Neural cell (in vitro differentiated cells): ENCODE data around the gene SLC17A7. TPM values are rescaled to one million over a fixed set of nuclear protein-coding genes. Genes with fewer than 3 reads are reported as not detected.

Source experiments
- H2AFZ ChIP-seq: fragments of 200-600, 300-800 bp; sonication (generic), shearing (Covaris generic); 2 replicates; pipeline ENCODE4 v1.6.0; 2014; ENCODE audit warnings: low read depth, mild to moderate bottlenecking, antibody characterized with exemption, low read length, moderate library complexity
- H3F3A ChIP-seq: fragments of 200-600 bp; shearing (Covaris generic); 2 replicates; pipeline ENCODE4 v1.6.1; 2016; ENCODE audit warnings: mild to moderate bottlenecking, moderate library complexity, mixed read lengths, antibody characterized with exemption, low read length; ENCODE audit not compliant: insufficient read depth, poor library complexity, severe bottlenecking
- H3K27ac ChIP-seq: fragments of 200-600, 300-800 bp; sonication (generic), shearing (Covaris generic); 2 replicates; pipeline ENCODE4 v1.5.1; 2014; ENCODE audit warnings: mild to moderate bottlenecking, low read length, moderate library complexity
- H3K27me3 ChIP-seq: fragments of 300-800, 200-600 bp; sonication (generic), shearing (Covaris generic); 2 replicates; pipeline ENCODE4 v1.6.0; 2014; ENCODE audit warnings: mild to moderate bottlenecking, low read depth, low read length, moderate library complexity; ENCODE audit not compliant: insufficient read depth
- H3K36me3 ChIP-seq: fragments of 300-800, 200-600 bp; sonication (generic), shearing (Covaris generic); 2 replicates; pipeline ENCODE4 v1.5.1; 2014; ENCODE audit warnings: mild to moderate bottlenecking, antibody characterized with exemption, low read length, moderate library complexity; ENCODE audit not compliant: insufficient read depth
- H3K4me2 ChIP-seq: fragments of 300-800, 200-600 bp; sonication (generic), shearing (Covaris generic); 2 replicates; pipeline ENCODE4 v1.6.0; 2014; ENCODE audit warnings: mild to moderate bottlenecking, low read length
- H3K4me3 ChIP-seq: fragments of 300-800, 200-600 bp; sonication (generic), shearing (Covaris generic); 2 replicates; pipeline ENCODE4 v1.5.1; 2014; ENCODE audit warnings: mild to moderate bottlenecking, low read length, moderate library complexity
- H3K79me2 ChIP-seq: fragments of 200-600 bp; shearing (Covaris generic); replicated peaks from 2 replicates; pipeline ENCODE4 v1.6.0; 2014; ENCODE audit warnings: mild to moderate bottlenecking, low read length, moderate library complexity; ENCODE audit not compliant: insufficient read depth
- H3K9ac ChIP-seq: fragments of 300-800, 200-600 bp; sonication (generic), shearing (Covaris generic); 2 replicates; pipeline ENCODE4 v1.6.1; 2016; ENCODE audit warnings: mild to moderate bottlenecking, low read length, mixed read lengths
- H3K9me2 ChIP-seq: fragments of 200-600 bp; shearing (Covaris generic); 2 replicates; pipeline ENCODE4 v1.6.1; 2016; ENCODE audit warnings: mild to moderate bottlenecking, low read length, mixed read lengths; ENCODE audit not compliant: insufficient read depth
- H3K9me3 ChIP-seq: fragments of 200-600, 300-800 bp; sonication (generic), shearing (Covaris generic); 2 replicates; pipeline ENCODE4 v1.6.1; 2016; ENCODE audit warnings: mild to moderate bottlenecking, mixed run types, low read length, moderate library complexity, mixed read lengths
- H4K20me1 ChIP-seq: fragments of 200-600 bp; shearing (Covaris generic); 2 replicates; pipeline ENCODE4 v1.6.1; 2016; ENCODE audit warnings: mild to moderate bottlenecking, mixed run types; ENCODE audit not compliant: insufficient read depth
- EP300 ChIP-seq: fragments of 450-650 bp; conservative IDR thresholded peaks from 2 replicates; pipeline ENCODE4 v1.6.1; 2014; ENCODE audit warnings: antibody characterized with exemption, mild to moderate bottlenecking, moderate library complexity; ENCODE audit not compliant: poor library complexity, severe bottlenecking
- EZH2 ChIP-seq: fragments of 200-600, 300-800 bp; shearing (Covaris generic), sonication (generic); IDR thresholded peaks from 2 replicates; pipeline ENCODE4 v1.6.1; 2014; ENCODE audit warnings: antibody characterized with exemption, low read length, borderline replicate concordance, mild to moderate bottlenecking; ENCODE audit not compliant: insufficient read depth, poor library complexity, severe bottlenecking
- MXI1 ChIP-seq: fragments of 450-650 bp; conservative IDR thresholded peaks from 2 replicates; pipeline ENCODE4 v1.6.1; 2014; ENCODE audit warnings: antibody characterized with exemption, mild to moderate bottlenecking; ENCODE audit not compliant: poor library complexity, severe bottlenecking
- POLR2AphosphoS5 ChIP-seq: IDR thresholded peaks from 2 replicates; pipeline ENCODE4 v1.6.1; 2012
- RAD21 ChIP-seq: fragments of 450-650 bp; conservative IDR thresholded peaks from 2 replicates; pipeline ENCODE4 v1.6.1; 2014; ENCODE audit warnings: antibody characterized with exemption, mild to moderate bottlenecking, moderate library complexity
- SMC3 ChIP-seq: fragments of 450-650 bp; conservative IDR thresholded peaks from 2 replicates; pipeline ENCODE4 v1.6.1; 2014; ENCODE audit warnings: antibody characterized with exemption, mild to moderate bottlenecking, moderate library complexity; ENCODE audit not compliant: poor library complexity
- TAF1 ChIP-seq: IDR thresholded peaks from 2 replicates; pipeline ENCODE4 v1.6.1; 2012; ENCODE audit warnings: low read depth
- polyA plus RNA-seq: library from polyadenylated mRNA; depleted of rRNA; stranded (reverse); fragments of >200 nt; gene quantifications from 2 replicates; pipeline ENCODE4 v1.2.3, GENCODE V29; 2014
- TF ChIP-seq, protein P1 (sequence below): IDR thresholded peaks from 2 replicates; pipeline ENCODE4 v1.6.1; 2012; ENCODE audit warnings: borderline replicate concordance
- TF ChIP-seq, protein P2 (sequence below): fragments of 450-650 bp; IDR thresholded peaks from 2 replicates; pipeline ENCODE4 v1.5.1; 2014; ENCODE audit warnings: antibody characterized with exemption, mild to moderate bottlenecking, moderate library complexity; ENCODE audit not compliant: poor library complexity, severe bottlenecking

Gene SLC17A7
- polyA plus RNA-seq, 1 donor from 2014 or later: 0.07 TPM

DNA sequence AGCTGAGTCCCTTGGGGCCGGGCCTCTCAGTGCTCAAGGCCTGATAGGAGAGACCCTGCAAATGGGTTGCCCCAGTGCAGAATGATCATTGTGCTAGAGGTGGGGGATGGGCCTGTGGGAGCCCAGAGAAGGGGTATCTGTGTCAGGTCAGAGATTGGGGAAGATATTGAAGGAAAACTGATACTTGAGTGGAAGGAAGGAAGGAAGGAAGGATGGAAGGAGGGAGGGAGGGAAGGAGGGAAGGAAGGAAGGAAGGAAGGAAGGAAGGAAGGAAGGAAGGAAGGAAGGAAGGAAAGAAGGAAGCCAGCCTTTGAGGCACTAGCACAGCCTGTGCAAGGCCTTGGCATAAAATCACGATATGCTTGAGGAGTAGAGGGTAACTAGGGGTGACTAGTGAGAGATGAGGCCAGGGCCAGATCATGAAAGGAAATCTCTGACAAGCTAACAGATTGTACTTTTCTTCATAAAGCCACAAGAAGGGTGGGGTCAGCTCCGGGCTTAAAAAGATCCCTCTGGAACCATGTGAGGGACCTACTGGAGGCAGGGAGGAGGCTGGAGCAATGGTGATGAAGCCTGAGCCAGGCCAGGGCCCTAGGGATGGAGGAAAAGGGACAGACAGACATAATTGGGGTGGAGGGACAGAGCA, 29.5 kb downstream of the SLC17A7 start:
- no peaks in the 10 kb centered on the region for H3K27me3 ChIP-seq
- no peak for TF ChIP-seq EP300
- no peak overlapping the region for H2AFZ ChIP-seq
- no peaks in the 10 kb centered on the region for H3K9me2 ChIP-seq
- no peaks in the 10 kb centered on the region for H3K9me3 ChIP-seq
- no peaks in the 10 kb centered on the region for H3K36me3 ChIP-seq
- no peak overlapping the region for H3K9ac ChIP-seq
- H3K27ac ChIP-seq: no peak overlapping the region
- no peaks in the 10 kb centered on the region for H3F3A ChIP-seq
- no peak overlapping the region for H3K4me3 ChIP-seq
- no peaks in the 10 kb centered on the region for H4K20me1 ChIP-seq
- no peaks in the 10 kb centered on the region for H3K79me2 ChIP-seq
- no peak overlapping the region for H3K4me2 ChIP-seq

DNA sequence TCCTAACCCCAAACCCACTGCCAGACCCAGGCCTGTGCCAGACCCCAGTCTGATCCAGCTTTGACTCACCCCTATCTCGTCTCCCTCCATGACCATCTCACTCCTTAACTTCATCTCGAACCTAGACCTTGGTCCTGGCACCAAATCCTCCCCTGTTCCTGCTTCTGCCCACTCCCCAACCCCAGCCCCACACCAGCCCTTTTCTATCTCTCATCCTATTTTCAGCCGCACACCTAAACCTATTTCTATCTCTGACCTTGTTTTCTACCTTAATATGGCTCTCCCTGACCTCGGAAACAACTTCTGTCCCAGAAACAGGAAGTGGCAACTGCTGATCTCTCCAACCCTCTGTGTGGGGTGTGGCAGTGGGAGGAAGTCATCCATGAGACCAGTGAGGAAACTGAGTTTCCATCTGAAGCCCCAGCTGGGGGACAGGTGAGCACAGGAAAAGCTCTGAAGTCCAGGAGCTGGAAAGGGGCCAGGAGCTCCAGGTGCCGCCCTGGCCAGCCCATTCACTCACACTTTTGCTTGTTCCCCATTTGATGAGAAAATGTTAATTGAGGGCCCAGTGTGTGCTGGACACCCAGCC, 31.8 kb downstream of the SLC17A7 start:
- no peak overlapping the region for H3K27ac ChIP-seq
- no peak overlapping the region for H2AFZ ChIP-seq
- no peaks in the 10 kb centered on the region for H3K9me3 ChIP-seq
- H3K9ac ChIP-seq: no peak overlapping the region
- H3K27me3 ChIP-seq: no peaks in the 10 kb centered on the region
- H3F3A ChIP-seq: no peaks in the 10 kb centered on the region
- H3K4me3 ChIP-seq: no peak overlapping the region
- TF ChIP-seq, protein P1, sequence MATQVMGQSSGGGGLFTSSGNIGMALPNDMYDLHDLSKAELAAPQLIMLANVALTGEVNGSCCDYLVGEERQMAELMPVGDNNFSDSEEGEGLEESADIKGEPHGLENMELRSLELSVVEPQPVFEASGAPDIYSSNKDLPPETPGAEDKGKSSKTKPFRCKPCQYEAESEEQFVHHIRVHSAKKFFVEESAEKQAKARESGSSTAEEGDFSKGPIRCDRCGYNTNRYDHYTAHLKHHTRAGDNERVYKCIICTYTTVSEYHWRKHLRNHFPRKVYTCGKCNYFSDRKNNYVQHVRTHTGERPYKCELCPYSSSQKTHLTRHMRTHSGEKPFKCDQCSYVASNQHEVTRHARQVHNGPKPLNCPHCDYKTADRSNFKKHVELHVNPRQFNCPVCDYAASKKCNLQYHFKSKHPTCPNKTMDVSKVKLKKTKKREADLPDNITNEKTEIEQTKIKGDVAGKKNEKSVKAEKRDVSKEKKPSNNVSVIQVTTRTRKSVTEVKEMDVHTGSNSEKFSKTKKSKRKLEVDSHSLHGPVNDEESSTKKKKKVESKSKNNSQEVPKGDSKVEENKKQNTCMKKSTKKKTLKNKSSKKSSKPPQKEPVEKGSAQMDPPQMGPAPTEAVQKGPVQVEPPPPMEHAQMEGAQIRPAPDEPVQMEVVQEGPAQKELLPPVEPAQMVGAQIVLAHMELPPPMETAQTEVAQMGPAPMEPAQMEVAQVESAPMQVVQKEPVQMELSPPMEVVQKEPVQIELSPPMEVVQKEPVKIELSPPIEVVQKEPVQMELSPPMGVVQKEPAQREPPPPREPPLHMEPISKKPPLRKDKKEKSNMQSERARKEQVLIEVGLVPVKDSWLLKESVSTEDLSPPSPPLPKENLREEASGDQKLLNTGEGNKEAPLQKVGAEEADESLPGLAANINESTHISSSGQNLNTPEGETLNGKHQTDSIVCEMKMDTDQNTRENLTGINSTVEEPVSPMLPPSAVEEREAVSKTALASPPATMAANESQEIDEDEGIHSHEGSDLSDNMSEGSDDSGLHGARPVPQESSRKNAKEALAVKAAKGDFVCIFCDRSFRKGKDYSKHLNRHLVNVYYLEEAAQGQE: no peak
- no peak for TF ChIP-seq MXI1
- TF ChIP-seq TAF1: no peak
- TF ChIP-seq POLR2AphosphoS5: no peak
- no peak for TF ChIP-seq SMC3
- TF ChIP-seq RAD21: no peak
- TF ChIP-seq, protein P2, sequence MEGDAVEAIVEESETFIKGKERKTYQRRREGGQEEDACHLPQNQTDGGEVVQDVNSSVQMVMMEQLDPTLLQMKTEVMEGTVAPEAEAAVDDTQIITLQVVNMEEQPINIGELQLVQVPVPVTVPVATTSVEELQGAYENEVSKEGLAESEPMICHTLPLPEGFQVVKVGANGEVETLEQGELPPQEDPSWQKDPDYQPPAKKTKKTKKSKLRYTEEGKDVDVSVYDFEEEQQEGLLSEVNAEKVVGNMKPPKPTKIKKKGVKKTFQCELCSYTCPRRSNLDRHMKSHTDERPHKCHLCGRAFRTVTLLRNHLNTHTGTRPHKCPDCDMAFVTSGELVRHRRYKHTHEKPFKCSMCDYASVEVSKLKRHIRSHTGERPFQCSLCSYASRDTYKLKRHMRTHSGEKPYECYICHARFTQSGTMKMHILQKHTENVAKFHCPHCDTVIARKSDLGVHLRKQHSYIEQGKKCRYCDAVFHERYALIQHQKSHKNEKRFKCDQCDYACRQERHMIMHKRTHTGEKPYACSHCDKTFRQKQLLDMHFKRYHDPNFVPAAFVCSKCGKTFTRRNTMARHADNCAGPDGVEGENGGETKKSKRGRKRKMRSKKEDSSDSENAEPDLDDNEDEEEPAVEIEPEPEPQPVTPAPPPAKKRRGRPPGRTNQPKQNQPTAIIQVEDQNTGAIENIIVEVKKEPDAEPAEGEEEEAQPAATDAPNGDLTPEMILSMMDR: no peak
- TF ChIP-seq EP300: no peak
- TF ChIP-seq EZH2: no peak
- no peak overlapping the region for H3K4me2 ChIP-seq
- no peaks in the 10 kb centered on the region for H3K9me2 ChIP-seq
- H3K79me2 ChIP-seq: no peaks in the 10 kb centered on the region
- no peaks in the 10 kb centered on the region for H3K36me3 ChIP-seq
- H4K20me1 ChIP-seq: no peaks in the 10 kb centered on the region
